ENCODE data around the gene RPL11.
"Not testable (repeated sequence)": the region's sequence is repeated elsewhere in the genome, so short reads cannot be mapped to it uniquely, and the experiment has no call there.

The RPL11 gene

GRCh38 chr1:23732363-23733224, 41.0 kb downstream of the RPL11 start:
- no peak for DNase-seq (ENCODE audit: low read depth)

GRCh38 chr1:23733281-23733680, 41.7 kb downstream of the RPL11 start:
- not testable (repeated sequence) for DNase-seq (ENCODE audit: low read depth)

- DNase-seq (ENCODE audit: low read depth) = no peak
Observed at GRCh38 chr1:23736437-23737134, 45.0 kb downstream of the RPL11 start.

GRCh38 chr1:23741609-23742008, 50.0 kb downstream of the RPL11 start:
- DNase-seq (ENCODE audit: low read depth) = no peak

GRCh38 chr1:23742670-23743286, 51.2 kb downstream of the RPL11 start:
- DNase-seq (ENCODE audit: low read depth) = no peak

GRCh38 chr1:23743287-23744152, 51.9 kb downstream of the RPL11 start, which contains the start of gene ELOA:
TSS of gene ELOA (plus strand) at chr1:23743471. CDS start at chr1:23743504, 33 bp downstream.
- DNase-seq (ENCODE audit: low read depth) = peak; percentile 82

GRCh38 chr1:23745515-23745914, 53.9 kb downstream of the RPL11 start:
- DNase-seq (ENCODE audit: low read depth) = no peak
